Osteocyte (in vitro differentiated cells): Measurements from ENCODE around the gene LGALS16. TPM values are rescaled to one million over a fixed set of nuclear protein-coding genes. Genes with fewer than 3 reads are reported as not detected.
"Not testable (repeated sequence)": the region's sequence is repeated elsewhere in the genome, so short reads cannot be mapped to it uniquely, and the experiment has no call there.

Experiments used
- DNase-seq: peaks from one replicate; pipeline ENCODE4 v3.0.0; 2021; ENCODE audit warnings: mixed read lengths; ENCODE audit not compliant: unreplicated experiment; ENCODE audit errors: extremely low spot score
- H3K27ac Mint-ChIP-seq: one replicate; pipeline ENCODE4 v1.8.0; 2021; ENCODE audit warnings: mild to moderate bottlenecking, mixed read lengths; ENCODE audit not compliant: unreplicated experiment
- H3K27me3 Mint-ChIP-seq: one replicate; pipeline ENCODE4 v1.8.0; 2021; ENCODE audit warnings: mixed read lengths; ENCODE audit not compliant: unreplicated experiment
- H3K36me3 Mint-ChIP-seq: one replicate; pipeline ENCODE4 v1.8.0; 2021; ENCODE audit warnings: mixed read lengths; ENCODE audit not compliant: unreplicated experiment
- H3K4me1 Mint-ChIP-seq: one replicate; pipeline ENCODE4 v1.8.0; 2021; ENCODE audit warnings: mixed read lengths; ENCODE audit not compliant: unreplicated experiment
- H3K4me3 Mint-ChIP-seq: one replicate; pipeline ENCODE4 v1.8.0; 2021; ENCODE audit warnings: mild to moderate bottlenecking, moderate library complexity, mixed read lengths; ENCODE audit not compliant: unreplicated experiment
- H3K9me3 Mint-ChIP-seq: one replicate; pipeline ENCODE4 v1.8.0; 2021; ENCODE audit warnings: mixed read lengths; ENCODE audit not compliant: unreplicated experiment
- total RNA-seq: library from RNA; stranded (reverse); gene quantifications from 2 replicates; pipeline ENCODE4 v1.2.1, GENCODE V29; 2021
- TF ChIP-seq, protein P1 (sequence below): fragments of 200-600 bp; sonication (generic); IDR thresholded peaks from 2 replicates; pipeline ENCODE4 v1.5.0; 2021; ENCODE audit warnings: antibody characterized with exemption, mild to moderate bottlenecking, moderate library complexity

Gene LGALS16
- total RNA-seq, 1 donor from 2014 or later, result not detected

DNA sequence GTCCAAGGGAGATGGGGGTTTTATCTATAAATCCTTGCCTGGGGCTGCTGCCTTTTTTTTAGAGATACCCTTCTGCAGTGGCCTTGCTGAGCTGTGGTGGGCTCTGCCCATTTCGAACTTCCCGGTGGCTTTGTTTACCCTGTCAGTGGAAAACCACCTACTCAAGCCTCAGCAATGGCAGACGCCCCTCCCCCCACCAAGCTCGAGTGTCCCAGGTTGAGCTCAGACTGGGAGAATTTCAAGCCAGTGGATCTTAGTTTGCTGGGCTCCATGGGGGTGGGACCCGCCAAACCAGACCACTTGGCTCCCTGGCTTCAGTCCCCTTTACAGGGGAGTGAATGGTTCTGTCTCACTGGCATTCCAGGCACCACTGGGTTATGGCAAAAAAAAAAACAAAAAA is 31.8 kb upstream of the LGALS16 start:
- Mint-ChIP-seq H3K36me3 (no peaks in the 10 kb centered on the region), H3K27me3 (peaks cover 29% of the 10 kb centered on the region), H3K4me3 (no peak overlapping the region), H3K4me1 (no peaks in the 10 kb centered on the region), H3K27ac (no peak overlapping the region), H3K9me3 (no peaks in the 10 kb centered on the region)
- no peak for DNase-seq
- TF ChIP-seq, protein P1, sequence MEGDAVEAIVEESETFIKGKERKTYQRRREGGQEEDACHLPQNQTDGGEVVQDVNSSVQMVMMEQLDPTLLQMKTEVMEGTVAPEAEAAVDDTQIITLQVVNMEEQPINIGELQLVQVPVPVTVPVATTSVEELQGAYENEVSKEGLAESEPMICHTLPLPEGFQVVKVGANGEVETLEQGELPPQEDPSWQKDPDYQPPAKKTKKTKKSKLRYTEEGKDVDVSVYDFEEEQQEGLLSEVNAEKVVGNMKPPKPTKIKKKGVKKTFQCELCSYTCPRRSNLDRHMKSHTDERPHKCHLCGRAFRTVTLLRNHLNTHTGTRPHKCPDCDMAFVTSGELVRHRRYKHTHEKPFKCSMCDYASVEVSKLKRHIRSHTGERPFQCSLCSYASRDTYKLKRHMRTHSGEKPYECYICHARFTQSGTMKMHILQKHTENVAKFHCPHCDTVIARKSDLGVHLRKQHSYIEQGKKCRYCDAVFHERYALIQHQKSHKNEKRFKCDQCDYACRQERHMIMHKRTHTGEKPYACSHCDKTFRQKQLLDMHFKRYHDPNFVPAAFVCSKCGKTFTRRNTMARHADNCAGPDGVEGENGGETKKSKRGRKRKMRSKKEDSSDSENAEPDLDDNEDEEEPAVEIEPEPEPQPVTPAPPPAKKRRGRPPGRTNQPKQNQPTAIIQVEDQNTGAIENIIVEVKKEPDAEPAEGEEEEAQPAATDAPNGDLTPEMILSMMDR, result no peak

DNA sequence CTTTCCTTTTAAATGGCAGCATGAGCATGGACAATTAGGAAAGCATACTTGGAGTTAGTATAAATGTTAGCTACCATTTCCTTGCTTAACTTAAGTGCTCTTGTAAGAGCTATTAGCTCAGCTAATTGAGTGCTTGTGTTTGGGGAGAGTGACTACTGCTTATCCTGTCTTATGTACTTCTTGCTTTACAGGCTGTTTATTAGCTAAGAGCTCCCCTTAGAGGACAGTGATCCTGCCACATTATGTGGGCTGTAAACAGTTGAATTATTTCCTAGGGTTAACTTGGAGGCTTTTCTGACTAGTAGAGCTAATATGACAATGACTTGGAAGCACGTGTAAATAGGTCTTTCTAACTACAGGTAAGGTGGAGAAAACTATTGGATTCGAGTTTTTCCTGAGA is 28.1 kb upstream of the LGALS16 start:
- H3K4me1 Mint-ChIP-seq, H3K4me3 Mint-ChIP-seq, H3K9me3 Mint-ChIP-seq, H3K27ac Mint-ChIP-seq, H3K36me3 Mint-ChIP-seq, H3K27me3 Mint-ChIP-seq, DNase-seq: not testable (repeated sequence)

DNA sequence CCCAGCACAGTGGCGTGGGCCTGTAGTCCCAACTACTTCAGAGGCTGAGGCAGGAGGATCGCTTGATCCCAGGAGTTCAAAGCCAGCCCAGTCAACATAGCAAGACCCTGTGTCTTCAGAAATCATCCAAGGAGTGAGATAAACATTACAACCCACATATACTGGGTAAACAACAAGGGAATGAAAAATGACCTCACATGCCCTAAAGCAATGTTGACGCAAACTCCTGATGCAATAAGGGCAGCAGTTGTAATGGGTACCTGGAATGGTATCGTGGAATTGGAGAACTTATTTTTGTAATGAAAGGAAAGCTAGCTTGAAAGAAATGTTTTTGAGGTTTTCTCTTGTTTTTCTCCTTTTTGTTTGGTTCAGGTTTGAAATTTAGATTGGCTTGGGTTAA is 24.5 kb upstream of the LGALS16 start:
- no peak overlapping the region for H3K27ac Mint-ChIP-seq
- no peaks in the 10 kb centered on the region for H3K27me3 Mint-ChIP-seq
- H3K4me3 Mint-ChIP-seq, result no peak overlapping the region
- TF ChIP-seq, protein P1, result no peak
- H3K4me1 Mint-ChIP-seq, result no peaks in the 10 kb centered on the region
- H3K36me3 Mint-ChIP-seq, result no peaks in the 10 kb centered on the region
- no peak for DNase-seq
- H3K9me3 Mint-ChIP-seq, result no peaks in the 10 kb centered on the region

DNA sequence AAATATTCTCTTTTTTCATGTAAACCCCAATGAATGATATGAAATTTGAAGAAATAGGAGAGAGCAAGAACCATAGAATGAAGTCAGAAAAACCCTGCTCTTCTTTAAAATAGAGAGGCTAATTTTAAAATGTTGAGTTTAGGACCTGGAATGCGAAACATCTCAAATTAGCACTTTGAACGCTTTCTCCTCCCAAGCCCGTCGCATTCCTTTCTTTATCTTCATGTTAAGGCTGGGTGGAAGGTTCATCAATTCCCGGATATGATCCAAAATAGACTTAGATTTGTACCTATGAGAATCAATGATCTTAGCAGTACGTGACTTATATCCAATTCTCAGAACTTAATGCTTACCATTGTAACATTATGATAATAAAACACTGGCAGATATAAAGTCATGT is 24.1 kb upstream of the LGALS16 start:
- no peaks in the 10 kb centered on the region for H3K9me3 Mint-ChIP-seq
- no peak overlapping the region for H3K27ac Mint-ChIP-seq
- H3K4me3 Mint-ChIP-seq, result no peak overlapping the region
- TF ChIP-seq, protein P1, result no peak
- no peaks in the 10 kb centered on the region for H3K27me3 Mint-ChIP-seq
- H3K36me3 Mint-ChIP-seq, result no peaks in the 10 kb centered on the region
- H3K4me1 Mint-ChIP-seq, result no peaks in the 10 kb centered on the region
- DNase-seq, result no peak

DNA sequence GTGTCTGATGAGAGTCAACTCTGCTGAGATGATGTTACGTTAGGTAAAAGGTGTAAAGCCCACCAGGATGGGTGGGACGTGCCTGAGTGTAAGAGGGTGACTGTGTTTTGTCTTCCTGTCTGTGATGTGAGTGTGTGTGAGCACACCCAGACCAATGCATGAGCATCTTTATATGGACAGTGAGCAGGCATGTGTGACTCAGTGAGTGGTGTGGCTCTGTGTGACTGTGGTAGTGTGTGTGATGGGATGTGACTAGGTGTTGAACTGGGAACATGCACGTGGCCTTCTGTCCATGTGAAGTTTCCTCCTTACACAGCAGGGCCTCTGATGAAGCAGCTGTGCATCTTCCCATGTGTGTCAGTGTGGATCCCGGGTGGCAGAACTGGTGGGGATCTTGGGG is 17.8 kb upstream of the LGALS16 start:
- Mint-ChIP-seq H3K27me3 (no peaks in the 10 kb centered on the region), H3K4me3 (no peak overlapping the region)

More for the DNA sequence above, 17.8 kb upstream of the LGALS16 start:
- TF ChIP-seq, protein P1, result no peak
- Mint-ChIP-seq H3K36me3 (no peaks in the 10 kb centered on the region), H3K27ac (no peak overlapping the region), H3K9me3 (no peaks in the 10 kb centered on the region), H3K4me1 (no peaks in the 10 kb centered on the region)
- DNase-seq, result no peak
